GM12872 (cell line): ENCODE data around the gene FERMT1.
A peak's percentile ranks its signal among the peaks of the same experiment; 100 is the strongest.

Experiments used
- CTCF ChIP-seq: IDR thresholded peaks from 3 replicates; pipeline ENCODE4 v1.5.1; 2011; ENCODE audit warnings: low read depth, mild to moderate bottlenecking, low read length, moderate library complexity; ENCODE audit not compliant: insufficient read depth

The FERMT1 gene

GRCh38 chr20:6152777-6153176, 29.9 kb upstream of the FERMT1 start:
- no peak for TF ChIP-seq CTCF

DNA sequence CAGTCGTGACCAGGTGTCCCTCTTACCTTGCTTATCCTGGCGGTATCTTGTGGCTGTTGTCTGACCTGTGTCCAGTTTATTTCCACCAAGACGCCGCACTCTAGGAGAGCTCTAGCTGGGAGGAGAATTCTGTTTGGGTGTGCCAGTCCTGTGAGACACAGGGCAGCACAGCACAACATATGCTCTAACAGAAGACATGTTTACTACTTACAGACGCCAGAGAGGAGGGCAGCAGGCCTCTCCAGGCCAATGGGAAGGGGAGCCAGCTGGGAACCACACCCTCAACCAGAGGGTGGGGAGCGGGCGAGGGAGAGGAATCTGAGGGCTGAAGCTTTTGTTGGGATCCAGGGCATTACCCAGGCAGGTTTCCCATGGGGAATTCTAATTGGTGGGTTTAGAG, 25.2 kb upstream of the FERMT1 start:
- TF ChIP-seq CTCF = no peak

- TF ChIP-seq CTCF = peak; percentile 74
Observed at GRCh38 chr20:6142348-6142993, 19.6 kb upstream of the FERMT1 start.

DNA sequence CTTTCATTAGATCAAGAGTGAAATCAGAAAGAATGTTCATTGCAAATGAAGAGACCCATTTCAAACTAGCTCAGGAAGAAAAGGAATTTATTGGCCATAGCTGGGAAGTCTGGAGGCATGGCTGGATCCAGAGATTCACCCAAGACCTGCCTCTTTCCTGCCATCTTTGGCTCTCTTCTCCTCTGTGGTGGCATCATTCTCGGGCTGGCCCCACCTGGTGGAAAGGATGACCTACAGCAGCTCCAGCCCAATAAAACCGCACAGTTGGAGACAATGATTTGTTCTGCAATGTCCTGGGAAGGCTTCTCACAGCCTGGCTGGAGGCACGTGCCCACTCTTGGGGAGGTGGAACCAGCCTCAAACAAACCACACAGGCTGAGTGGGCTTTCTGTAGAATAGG, 18.1 kb upstream of the FERMT1 start:
- TF ChIP-seq CTCF = peak; percentile 41

GRCh38 chr20:6135347-6135746, 12.5 kb upstream of the FERMT1 start:
- TF ChIP-seq CTCF = no peak

- TF ChIP-seq CTCF = no peak
Observed at GRCh38 chr20:6134592-6134991, 11.8 kb upstream of the FERMT1 start.

GRCh38 chr20:6130045-6130444, 7.2 kb upstream of the FERMT1 start:
- no peak for TF ChIP-seq CTCF
